Stimulated activated CD4-positive, alpha-beta T cell treated with anti-CD3 and anti-CD28 coated beads, TNF-alpha, amount 100 ng/mL, for 1 hour (primary cell): ENCODE measurements around the gene GCN1.

Experiments
- DNase-seq, 3 donors: peaks; one replicate each; pipeline ENCODE4 v3.0.0-alpha.2; 2020; ENCODE audit warnings: low read depth in 3 of 3, low spot score in 1 of 3

Gene GCN1

GRCh38 chr12:120142231-120142877 is 52.2 kb downstream of the GCN1 start:
- DNase-seq = no peak

DNA sequence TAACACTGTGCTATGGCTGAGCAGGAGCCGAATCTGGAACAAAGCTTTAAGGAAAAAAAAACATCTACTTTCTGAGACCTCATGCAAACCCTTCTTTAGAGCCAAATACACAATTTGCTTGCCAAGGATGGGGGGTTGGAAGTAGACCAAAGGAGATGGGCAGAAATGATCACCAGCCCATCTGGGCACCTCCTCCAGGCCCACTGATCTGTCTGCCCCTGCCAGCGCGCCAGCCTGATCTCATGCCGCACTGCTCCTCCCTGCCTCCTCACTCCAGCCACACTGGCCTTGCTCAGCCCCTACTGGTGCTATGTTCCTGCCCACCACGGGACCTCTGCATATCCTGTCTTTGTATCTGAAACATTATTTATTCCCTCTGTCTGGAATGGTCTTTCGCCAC is 53.2 kb downstream of the GCN1 start:
- DNase-seq = no peak

DNA sequence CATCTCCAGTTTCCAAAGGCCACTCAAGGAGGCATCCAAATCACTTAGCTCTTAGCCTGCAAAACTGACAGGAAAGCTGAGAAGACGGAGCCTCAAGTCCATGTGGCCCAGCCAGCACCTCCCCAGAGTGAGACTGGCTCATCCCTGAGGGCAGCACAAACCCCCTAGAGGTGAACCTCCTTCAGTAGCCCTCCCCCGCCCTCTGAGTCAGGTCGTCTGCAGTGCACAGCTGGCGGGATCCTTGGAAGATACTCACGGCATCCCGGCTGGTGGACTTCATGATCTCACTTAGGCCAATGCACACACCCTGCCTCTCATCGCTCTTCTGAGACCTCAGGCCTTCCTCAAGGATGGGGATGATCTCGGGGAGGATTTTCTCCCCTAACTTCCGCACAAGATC is 53.9 kb downstream of the GCN1 start:
- no peak for DNase-seq

DNA sequence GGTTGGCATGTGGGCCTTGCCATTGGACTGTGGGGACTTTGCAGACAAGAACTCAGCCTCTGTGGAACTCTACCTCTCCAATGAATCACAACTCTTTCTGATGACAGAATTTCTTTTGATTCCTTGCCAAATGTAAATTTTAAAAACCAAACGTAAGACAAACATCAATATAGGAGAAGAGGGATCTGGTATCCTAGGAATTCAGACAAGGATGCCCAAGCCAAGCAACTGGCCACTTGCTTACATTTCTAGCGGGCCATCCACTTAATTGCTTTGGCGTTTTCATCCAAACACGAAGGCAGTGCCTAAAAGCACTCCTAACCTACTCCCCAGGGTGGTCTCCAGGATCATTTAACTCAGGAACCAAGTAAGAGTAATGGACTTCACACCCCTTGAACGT is 54.6 kb downstream of the GCN1 start:
- DNase-seq = no peak

DNA sequence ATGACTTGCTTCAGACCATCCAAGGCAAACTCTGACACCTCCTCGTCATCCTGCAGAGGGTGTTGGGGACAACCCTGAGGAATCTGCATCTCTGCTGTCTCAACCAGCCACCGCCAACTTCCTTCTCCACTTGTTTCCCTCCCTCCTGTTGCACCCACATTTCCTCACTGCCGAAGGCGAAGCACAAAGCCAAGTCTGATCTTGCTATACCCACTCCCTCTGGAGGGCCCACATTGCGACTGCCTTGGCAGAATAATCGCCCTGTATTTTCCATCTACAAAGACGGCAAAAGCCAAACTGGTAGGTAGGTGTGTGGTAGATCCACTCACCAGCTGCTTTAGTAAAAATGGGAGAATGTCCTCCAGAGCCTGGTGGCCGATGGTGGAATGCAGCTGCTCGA is 56.1 kb downstream of the GCN1 start:
- DNase-seq = no peak

GRCh38 chr12:120137833-120138232 is 56.7 kb downstream of the GCN1 start:
- DNase-seq = no peak

- DNase-seq = no peak
These were observed 58.3 kb downstream of the GCN1 start for GRCh38 chr12:120136093-120136770.

- DNase-seq = no peak
These were observed 60.1 kb downstream of the GCN1 start for GRCh38 chr12:120134307-120134980.

- DNase-seq = no peak
These were observed 61.6 kb downstream of the GCN1 start for GRCh38 chr12:120132863-120133385.

GRCh38 chr12:120132054-120132836 is 62.3 kb downstream of the GCN1 start:
- no peak for DNase-seq

GRCh38 chr12:120131116-120131515 is 63.4 kb downstream of the GCN1 start:
- DNase-seq = no peak

GRCh38 chr12:120130011-120130410 is 64.5 kb downstream of the GCN1 start:
- no peak for DNase-seq

DNA sequence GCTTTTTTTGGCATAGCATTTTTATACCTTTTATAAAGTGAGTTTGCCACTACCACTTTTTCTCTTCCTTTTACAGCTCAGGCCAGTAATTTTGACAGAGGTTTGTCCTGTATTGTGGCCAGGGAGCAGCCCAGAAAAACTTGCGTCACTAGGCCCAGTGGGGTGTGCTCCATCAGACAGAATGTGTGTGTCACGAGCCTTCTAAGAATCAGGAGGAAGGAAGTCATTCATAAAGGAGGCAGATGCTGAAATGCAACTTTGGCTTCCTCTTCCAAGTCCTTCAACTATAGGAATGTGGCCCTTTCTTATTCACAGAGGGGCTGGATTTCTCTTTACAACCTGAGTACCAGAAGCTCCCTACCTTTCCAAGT is 67.9 kb downstream of the GCN1 start:
- no peak for DNase-seq

GRCh38 chr12:120125792-120126634 is 68.5 kb downstream of the GCN1 start:
- DNase-seq = no peak

DNA sequence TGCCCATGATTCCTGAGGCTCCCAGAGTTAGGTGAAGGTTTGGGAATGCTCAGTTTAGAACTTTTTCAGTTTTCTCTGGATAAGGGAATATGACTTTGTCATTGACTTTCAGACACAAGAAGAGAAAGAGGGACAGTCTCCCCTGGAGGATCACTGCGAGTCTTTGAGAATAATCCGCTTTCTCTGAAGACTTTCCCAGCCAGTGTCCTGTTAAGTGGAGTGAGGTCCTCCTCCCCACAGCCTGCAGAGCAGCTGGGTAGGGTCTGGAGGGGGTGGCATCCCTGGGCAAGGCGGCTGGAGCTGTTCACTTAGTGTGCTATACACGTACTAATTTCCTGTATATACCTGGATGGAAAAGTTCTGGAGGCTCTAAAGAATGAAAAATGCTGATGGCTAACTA is 69.5 kb downstream of the GCN1 start:
- DNase-seq = no peak

DNA sequence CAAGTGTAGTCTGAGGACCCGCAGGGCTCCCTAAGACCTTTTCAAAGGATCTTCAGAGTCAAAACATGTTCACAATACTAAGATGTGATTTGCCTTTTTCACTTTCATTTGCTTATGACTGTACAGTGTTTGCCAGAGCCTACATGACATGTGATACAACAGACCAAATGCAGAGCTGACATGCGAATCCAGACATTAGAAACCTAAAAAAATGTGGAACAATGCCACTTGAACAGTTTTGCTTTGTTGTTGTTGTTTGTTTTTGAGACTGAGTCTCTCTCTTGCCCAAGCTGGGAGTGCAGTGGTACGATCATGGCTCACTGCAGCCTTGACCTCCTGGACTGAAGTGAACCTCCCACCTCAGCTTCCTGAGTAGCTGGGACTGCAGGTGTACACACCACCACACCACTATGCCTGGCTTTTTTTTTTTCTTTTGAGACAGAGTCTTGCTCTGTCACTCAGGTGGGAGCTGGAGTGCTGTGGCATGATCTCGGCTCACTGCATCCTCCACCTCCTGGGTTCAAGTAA is 72.7 kb downstream of the GCN1 start:
- DNase-seq = no peak

GRCh38 chr12:120121343-120121742 is 73.2 kb downstream of the GCN1 start:
- no peak for DNase-seq

- no peak for DNase-seq
These were observed 75.1 kb downstream of the GCN1 start for GRCh38 chr12:120119271-120119973.

- DNase-seq = no peak
These were observed 76.0 kb downstream of the GCN1 start for GRCh38 chr12:120118321-120119061.
